G401.6 (cell line): ENCODE results near the gene ATF6.

ENCODE experiments used
- FAIRE-seq: peaks from 2 replicates; lab custom pipeline; 2012; peaks lifted over from hg19 to GRCh38; lab: Jason Lieb, UNC

Gene ATF6

DNA sequence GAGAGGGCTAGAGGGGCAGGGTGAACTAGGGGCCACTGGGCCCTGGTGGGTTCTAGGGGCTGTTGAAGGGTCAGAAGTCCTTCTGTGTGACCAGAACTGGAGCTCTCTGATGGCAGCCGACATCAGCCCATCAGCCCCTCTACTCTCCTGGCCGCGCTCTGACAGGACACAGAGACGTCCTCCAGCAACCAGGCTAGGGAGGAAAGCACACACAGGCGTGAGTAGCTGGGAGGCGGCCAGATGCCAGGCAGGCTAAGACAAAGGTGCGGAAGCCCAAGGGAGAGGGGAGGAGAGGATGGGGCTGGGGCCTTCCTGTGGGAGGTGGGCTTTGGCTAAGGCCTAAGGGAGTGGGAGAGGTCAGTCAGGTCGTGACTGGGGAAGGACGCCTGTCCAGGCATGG lies 206.7 kb downstream of the ATF6 start:
- no peak for FAIRE-seq

DNA sequence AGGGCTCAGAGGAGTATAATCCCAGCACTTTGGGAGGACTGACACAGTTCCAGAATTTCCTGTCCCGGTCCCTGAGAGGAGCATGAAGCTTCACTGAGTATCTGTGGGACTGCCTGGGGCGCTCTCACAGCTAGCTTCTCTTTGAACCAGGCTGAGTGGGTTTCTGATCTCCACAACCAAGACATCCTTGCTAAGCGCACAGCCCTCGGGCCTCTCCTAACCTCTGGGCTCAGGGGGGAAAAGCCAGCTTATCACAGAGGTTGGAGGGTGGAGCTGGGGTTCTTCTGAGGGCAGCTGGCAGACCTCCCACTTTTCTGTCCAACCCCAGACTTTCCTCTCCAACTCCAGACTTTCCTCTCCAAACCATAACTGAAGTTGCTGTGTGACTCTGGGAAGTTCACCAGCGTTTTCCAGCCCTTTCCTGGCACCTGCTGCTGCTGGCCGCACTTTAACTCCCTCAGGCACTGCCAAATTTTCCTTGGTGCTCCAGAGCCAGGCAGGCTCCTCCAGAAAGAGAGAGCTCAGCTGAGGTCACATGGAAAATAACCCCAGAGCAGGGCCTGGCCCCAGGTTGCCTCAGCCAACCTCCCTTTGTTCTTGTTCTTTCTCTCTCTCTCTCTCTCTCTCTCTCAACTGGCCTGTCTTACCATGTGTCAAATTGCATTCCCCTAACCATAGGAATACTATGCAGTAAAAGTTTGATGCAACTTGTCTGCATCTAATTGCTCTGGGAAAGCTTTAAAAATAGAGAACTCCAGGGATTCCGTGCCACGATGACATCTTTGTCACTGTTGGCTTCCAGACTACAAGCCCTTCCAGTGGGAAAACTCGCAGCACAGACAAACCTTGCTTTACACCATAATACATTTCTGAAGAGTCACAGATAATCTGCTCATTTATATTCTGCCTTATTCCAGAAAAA lies 208.1 kb downstream of the ATF6 start:
- FAIRE-seq, result no peak

DNA sequence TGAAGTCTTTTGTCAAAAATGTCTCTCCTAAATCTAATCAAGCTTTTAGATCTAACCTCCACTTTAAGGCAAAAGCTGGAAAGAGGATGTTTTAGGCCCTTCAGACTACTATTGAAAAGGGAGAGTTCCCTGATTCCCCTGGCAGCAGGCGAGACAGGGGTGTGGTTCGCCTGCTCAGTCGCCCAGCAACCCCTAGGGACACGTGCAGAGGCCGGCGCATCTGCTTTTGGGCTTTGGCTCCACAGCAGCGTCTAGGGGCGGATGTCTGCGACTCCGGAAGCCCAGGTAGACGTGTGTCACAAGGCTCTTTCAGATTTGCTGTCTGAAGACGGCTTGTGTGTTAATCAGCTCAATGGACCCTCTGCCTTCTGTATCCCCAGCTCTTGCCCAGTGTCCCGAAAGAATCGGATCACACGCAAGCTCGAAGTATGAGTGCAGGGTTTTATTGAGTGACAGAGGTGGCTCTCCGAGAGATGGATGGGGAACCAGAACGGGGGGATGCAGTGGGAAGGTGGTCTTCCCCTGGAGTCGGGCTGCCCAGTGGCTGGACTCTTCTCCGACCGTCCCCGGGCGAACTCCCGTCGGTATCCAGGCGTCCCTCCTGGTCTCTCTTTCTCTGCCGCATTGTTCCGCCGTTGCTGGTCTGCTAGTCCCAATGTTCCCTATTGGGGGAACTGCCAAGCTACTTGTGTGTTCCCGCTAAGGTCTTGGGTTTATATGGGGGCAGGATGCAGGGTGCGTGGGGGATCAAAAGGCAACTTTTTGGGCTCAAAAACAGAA lies 212.1 kb downstream of the ATF6 start:
- FAIRE-seq, result no peak

DNA sequence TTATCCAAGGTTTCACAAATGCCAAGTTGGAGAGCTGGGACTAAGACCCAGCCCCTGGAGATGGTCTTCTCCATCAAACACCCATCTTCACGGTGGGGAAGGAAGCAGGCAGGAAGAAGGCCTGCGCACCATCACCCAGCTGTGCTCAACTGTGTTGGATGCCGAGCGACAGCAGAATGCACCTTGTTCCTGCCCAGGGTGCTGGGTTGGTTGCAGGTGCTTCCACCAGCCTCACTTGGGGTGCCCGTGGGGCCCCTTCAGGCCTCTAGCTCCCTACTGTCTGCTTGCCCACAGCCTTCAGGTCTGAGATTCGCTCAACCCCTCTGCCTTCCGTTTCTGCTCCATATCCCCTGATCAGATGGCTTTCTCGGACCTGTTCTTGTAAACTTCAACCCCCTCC lies 215.0 kb downstream of the ATF6 start:
- FAIRE-seq, result no peak

DNA sequence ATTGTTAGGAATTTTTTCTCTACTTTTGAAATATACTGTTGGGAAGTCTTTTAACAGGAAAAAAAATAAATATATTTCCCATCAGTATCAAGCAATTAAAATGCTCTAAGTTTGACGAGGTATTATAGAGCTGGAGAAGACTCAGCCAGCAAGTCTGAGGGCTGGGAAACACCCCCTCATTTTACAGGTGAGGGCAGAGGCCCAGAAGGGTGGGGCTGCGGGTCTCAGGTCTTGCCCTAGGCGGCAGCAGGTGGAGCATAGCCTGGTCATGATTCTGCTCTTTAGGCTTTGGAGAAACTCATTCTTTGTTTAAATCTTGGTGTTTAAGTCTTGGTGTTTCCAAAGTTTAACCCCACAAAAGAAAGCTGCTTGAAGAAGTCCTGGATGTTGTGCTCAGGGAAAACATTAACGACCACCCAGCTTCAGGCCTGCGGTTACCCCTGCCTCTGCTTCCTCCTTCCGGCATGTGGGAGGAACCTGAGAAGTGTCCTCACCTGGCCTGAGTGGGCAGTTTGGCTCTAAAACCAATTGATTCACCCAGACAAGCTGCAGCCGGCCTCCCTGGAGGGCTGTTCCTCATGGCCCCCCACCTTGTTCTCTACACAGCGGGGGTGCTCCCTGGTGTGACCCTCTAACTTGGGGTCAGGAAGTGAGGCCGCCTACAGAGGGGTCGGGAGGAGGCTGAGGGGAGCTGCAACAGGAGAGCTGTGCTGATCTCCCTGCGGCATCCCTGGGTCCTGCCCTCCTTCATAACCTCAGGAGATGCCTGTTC lies 215.8 kb downstream of the ATF6 start:
- FAIRE-seq, result no peak

DNA sequence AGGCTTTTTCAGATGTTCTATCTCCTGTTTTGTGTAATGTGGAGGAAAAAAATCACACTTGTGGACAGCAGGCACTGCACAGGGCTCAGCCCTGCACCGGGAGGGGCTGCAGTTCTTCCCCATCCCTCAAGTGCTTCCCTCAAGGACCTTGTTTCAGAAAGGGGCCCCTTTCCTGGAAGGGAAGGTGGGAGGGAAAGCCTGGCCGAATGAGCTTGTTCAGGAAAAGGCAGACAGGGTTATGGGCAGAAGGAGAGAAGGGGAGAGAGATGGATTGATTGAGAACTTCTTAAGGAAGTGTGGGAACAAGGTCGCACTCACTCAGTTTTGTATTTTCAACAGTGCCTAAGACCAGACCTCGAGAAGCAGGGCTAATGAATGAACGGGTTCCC lies 216.4 kb downstream of the ATF6 start:
- no peak for FAIRE-seq

DNA sequence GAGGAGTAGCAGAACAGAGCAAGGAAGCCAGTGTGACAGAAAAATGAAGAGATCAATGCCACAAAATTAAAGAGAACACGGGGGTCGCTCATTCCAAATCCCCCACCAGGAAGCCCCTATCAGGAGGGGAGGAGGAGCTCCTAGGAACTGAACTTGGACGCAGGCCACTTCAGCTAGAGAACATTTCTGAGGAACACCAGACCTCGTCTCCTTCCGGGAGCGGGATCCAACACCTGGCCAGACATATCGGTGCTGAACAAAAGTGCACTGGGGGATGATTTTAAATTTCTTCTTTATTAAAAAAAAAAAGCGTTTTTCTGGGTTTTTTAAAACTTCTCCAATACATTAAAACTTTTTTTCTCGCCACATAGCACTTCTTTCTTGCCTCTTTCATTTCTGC lies 216.8 kb downstream of the ATF6 start:
- no peak for FAIRE-seq

DNA sequence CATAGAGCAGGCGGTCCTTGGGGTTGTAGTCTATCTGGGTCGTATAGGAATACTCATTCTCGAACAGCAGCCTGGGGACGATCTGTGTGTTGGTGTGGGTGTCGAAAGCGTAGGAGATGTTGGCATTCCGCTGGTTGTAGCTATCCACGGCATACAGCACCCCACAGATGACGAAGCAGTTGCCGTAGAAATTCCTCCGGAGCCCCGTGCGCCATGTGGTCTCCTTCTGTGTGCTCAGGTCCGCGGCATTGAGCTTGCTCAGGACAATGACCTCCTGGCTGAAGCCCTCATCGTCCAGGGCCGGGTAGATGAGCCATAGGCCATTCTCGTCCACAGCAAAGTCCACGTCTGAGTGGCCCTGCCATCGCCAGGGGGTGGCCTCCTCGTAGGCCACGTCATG lies 217.6 kb downstream of the ATF6 start:
- FAIRE-seq, result no peak

DNA sequence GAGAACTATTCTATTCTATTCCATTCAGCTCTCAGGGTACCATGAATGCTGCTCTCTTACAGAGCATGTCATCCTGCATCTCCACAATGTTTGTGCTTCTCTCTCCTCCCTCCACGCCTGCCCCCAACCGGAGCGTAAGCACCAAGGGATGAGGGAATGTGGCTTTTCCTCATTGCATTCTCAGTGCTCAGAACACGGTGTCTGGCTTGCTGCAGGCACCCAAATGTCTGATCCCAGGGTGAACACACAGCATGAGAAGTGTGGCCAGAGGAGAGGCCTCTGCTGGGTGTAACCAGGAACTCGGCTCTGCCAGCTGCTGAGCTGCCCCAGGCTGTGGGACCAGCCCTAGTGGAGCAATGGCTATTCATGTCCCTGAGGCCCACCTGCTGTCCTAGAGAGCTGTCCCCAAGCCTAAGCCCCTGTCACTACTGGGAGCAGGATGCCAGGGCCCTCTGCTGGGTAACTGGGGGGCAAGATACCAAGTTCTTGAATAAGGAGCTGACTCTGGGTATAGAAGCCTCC lies 219.2 kb downstream of the ATF6 start:
- FAIRE-seq, result no peak

DNA sequence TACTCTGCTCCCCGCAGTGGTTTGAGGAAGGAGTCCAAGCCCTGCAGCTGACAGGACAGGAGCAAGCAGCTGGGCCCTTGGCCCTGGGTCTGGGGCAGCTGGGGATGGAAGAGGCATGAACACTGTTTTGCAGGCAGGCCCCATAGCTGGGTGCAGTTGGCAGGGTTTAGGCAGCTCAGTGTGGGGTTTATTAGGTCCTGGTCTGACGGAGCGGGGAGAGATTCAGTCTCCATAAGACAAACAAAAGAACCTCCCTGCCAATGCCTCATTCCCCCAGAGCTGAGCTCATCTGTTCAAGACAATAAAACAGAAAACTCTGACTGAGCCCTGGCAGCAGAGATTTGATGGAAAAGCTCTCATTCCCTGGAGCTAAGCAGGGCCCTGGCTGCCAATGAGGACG lies 220.2 kb downstream of the ATF6 start:
- FAIRE-seq, result no peak

DNA sequence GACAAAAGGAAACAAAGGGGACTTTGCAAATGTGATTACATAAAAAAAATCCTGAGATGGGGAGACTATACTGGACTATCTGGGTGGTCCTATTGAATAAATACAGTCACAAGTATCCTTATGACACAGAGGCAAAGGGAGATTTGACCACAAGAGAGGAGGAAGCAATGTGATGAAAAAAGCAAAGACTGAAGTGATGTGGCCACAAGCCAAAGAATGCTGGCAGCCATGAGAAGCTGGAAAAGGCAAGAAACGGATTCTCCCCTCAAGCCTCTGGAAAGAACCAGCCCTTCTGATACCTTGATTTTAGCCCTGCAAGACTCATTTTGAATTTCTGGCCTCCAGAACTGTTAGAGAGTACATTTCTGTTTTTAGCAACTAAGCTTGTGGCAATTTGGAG lies 221.2 kb downstream of the ATF6 start:
- FAIRE-seq, result no peak

DNA sequence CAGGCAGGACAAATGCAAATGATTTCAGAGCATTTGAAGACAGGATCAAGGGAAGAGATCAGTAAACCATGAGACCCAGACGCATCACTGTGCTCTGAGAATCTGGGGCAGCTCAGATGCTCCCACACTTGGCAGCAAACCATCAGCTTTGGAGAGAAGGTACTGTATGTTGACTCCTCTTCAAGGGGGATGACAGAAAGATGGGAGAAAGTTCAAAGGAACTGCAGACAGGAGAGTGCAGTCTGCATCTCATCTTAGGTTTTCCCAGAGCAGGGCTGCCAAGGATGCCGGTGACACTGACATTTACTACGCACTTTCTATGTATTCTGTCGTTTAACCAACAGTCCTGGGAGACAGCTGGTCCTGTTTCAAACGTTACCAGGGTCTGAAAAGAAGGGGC lies 221.8 kb downstream of the ATF6 start:
- FAIRE-seq, result no peak

DNA sequence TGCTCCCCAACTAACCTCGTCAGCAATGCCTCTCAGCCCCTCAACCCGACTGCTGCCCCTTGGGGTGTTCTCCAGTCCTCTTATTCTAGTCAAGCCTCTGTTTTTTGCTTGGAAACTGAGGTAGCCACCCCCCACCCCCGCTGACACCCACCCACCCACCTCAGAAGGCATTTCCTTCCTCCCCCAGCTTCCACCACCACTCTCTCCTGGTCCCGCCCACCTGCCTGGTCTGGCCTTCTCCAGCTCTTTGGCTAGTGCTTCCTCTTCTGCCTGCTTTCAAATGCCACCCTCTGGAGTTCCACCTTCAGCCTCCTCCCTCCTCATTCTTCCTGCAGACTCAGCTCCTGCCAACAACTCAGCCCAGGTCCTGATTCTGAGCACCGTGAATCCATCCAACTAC lies 222.3 kb downstream of the ATF6 start:
- no peak for FAIRE-seq

DNA sequence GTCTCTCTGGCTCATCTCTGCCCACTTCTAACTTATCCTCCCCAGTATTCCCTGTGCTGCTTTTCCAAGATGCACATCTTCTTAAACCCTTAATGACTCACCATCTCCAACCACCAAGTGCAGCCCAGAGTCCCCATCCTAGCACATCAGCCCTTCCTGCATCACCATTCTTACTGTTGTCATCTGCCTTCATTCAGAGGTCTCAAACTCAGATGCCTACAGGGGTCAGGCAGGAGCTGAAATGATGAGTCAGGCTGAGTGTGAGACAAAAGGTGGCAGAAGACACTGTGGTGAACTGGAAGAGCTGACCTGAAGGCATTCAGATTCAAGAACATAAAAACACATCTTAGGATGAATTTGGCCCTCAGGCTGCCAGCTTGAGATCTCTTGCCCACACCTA lies 223.0 kb downstream of the ATF6 start:
- FAIRE-seq, result no peak

DNA sequence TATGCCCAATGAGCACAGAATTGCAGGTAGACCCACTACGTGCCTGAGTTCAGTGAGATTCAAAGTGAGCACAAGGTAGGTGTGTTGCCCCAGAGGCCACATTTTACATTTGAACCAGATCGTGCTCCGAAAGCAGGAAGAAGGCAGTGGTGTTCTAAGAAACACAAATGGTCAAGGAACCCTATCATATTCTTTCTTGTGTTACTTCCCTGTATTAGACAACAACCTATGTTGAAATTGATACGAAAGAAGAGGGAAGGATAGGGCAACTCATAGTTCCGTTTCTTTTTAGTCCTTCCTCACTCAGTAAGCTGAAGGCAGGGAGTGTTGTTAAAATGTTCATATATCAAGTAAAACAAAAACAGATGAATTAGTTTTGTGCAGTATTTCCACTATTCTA lies 223.7 kb downstream of the ATF6 start:
- FAIRE-seq, result no peak

DNA sequence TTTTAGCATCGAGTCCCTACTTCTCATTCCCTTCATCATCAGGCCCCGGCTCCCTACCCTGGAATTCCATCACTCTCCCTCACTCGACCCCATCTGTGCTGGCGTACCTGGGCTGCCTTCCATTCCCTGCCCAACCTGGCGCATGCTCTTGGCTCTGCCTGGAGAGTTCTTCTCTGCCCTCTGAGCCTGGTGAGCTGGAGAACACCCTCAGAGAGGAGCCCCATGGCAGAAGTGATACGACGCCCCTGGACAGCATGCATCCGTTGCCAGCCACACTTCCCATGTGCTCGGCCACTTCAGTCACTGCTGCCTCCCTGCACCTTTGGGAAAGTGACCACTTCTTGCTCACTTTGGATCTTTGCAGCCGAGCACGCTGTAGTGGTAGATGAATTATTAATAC lies 227.5 kb downstream of the ATF6 start:
- FAIRE-seq, result no peak

DNA sequence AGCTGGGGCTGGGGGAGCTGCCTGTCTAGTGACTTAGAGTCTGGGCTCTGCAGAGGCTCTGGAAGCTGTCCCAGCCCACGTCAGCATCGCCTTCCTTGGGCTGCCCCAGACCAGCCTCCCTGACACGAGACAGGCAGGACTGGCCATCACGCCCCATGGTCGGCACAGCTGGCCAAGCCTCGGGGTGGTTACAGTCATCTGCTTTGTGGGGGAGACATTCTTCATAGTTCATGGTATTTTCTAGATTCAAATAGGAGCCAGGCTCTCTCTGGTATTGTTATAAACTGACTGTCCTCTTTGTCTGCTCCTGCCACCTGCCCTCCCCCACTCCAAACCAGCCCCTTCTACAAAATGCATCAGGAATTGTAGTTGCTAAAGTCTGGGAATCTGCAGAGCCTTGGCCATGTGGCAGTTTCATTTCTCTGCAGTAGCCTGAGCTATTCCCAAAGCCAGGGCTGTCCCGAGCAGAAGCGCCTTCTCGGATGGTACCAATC lies 228.1 kb downstream of the ATF6 start:
- no peak for FAIRE-seq

DNA sequence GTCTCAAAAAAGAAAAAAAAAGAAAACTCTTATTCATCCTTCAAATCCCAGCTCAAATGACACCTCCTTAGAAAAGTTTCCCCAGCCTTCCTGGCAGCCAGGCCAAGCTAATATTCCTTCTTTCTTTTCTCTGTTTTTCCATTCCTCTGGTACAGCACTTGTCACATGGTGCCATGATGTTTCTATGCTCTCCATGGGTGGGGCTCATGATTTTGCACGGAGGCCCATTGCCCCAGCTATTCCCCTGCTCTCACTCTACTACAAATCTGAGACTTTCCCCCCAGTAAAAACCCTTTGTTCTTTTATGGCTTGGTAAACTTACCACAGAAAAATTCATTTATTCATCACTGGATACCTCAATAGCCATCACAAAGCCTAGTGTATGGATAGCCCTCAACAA lies 231.0 kb downstream of the ATF6 start:
- no peak for FAIRE-seq

DNA sequence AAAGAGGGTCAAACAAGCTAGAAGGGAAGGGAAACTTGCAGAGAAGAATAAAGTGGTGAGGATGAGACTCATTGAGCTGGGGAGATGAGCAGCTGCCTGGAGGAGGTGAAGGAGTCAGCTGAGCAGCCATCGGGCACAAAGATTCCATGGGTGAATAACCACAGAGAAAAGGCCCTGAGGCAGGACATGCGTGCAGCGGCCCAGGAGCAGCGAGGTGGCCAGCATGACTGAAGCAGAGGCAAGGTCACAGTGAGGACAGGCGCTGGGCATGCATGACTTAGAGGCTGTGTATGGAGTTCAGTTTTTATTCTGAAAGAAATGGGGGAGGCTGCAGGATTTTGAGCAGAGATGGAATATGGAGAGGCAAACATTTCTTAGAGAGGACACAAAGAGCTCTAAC lies 232.7 kb downstream of the ATF6 start:
- FAIRE-seq, result no peak

DNA sequence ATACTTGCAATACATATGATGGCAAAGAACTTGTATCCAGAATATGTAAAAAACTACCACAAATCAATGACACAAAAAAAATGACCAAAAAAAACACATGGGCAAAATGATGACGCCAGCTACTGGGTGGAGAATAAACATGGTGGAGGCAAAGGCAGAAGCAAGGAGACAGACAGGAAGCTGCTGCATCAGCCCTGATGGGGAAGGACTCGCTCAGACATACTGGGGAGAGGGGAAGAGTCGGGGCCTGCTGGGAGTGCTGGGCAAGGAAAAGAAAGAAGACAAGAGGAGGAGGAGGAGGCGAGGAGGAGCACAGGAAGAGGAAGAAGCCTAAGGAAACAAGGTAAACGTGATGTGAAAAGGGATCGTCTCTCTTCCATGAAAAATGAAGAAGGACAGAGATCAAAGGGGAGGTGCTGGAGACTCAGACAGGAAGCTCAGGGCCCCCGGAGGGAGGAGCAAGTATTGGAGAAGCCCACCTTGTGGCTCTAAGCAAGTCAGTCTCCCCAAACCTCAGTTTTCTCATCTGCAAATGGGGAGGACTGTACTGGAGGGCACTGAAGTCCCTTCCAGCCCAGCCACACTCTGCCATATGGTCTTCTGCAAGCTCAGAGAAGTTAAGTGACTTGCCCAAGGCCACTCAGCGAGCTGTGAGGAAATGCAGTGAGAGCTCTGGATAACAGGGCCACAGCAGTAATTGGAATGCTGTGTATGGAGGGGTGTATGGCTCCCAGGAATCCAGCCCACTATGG lies 233.4 kb downstream of the ATF6 start:
- FAIRE-seq, result no peak

DNA sequence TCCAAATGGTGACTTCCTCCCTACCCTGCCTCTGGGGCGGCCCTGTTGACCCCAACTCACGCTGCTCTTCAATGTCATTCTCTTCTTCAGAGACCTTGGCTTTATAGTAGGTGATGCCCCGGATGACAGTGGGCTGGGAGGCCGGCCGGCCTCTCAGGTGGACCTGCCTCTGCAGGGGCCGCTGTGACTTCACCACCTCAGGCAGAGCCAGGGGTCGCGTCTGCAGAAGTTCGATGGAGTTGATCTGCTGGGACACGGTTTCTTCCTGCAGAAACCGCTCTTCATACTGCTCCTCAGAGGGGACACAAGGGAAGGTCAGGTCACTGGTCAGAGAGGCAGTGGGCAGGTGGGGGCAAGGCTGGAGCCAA lies 233.9 kb downstream of the ATF6 start:
- FAIRE-seq, result no peak
